A549 (cell line): ENCODE data around the gene DFFB. TPM values are rescaled to one million over a fixed set of nuclear protein-coding genes. Genes with fewer than 3 reads are reported as not detected.

ENCODE experiments used
- ATAC-seq, 2 experiments: fragments of 200-7000 bp in 1 of 2; fragments of >200 bp in 1 of 2; cut with Nextera tagmentation in 1 of 2; cut with Tn5 transposase in 1 of 2; 3 replicates each; pipeline versions ENCODE4 v1.8.0 to v1.9.1; 2018 to 2020; ENCODE audit warnings: mild to moderate bottlenecking in 1 of 2, moderate library complexity in 1 of 2
- CTCF ChIA-PET: fragments of 300-600 bp; sonication (Branson Sonifier 250); formaldehyde crosslinking; extraction: SDS; loops from one replicate; lab custom pipeline; 2021; ENCODE audit warnings: antibody characterized with exemption, inconsistent platforms; lab: Yijun Ruan, JAX
- POLR2A ChIA-PET: fragments of 350-600 bp; formaldehyde crosslinking; extraction: SDS; loops from one replicate; lab custom pipeline; 2021; ENCODE audit warnings: antibody characterized with exemption, inconsistent platforms; lab: Yijun Ruan, JAX
- DNase-seq, 2 experiments: peaks; one replicate each; pipeline versions ENCODE4 v3.0.0 to v3.0.0-alpha.2; 2011 to 2016; ENCODE audit warnings: low read depth in 1 of 2, low spot score in 1 of 2
- FAIRE-seq: peaks from 2 replicates; lab custom pipeline; 2011; peaks lifted over from hg19 to GRCh38; lab: Jason Lieb, UNC
- H3K27ac ChIP-seq, 2 experiments: fragments of >200 bp; sonication (Bioruptor Twin); formaldehyde crosslinking; 3 replicates each; pipeline ENCODE4 v1.5.1; 2016 to 2017
- H3K4me1 ChIP-seq: fragments of >200 bp; sonication (Bioruptor Twin); formaldehyde crosslinking; 3 replicates; pipeline ENCODE4 v1.6.1; 2016
- H3K4me2 ChIP-seq: fragments of >200 bp; sonication (Bioruptor Twin); formaldehyde crosslinking; 3 replicates; pipeline ENCODE4 v1.6.1; 2016
- H3K4me3 ChIP-seq: fragments of >200 bp; sonication (Bioruptor Twin); formaldehyde crosslinking; 3 replicates; pipeline ENCODE4 v1.5.1; 2016
- H3K9me3 ChIP-seq: fragments of >200 bp; sonication (Bioruptor Twin); formaldehyde crosslinking; 3 replicates; pipeline ENCODE4 v1.6.1; 2016
- ATOH8 ChIP-seq: fragments of 250-450 bp; sonication (Bioruptor Pico); IDR thresholded peaks from 2 replicates; pipeline ENCODE4 v1.5.0; 2020; ENCODE audit warnings: low read depth, mild to moderate bottlenecking, moderate library complexity
- CBX2 ChIP-seq: fragments of 200-600 bp; sonication (generic); IDR thresholded peaks from 2 replicates; pipeline ENCODE4 v1.6.1; 2016; ENCODE audit warnings: low read depth, mild to moderate bottlenecking, borderline replicate concordance
- CBX8 ChIP-seq: fragments of 200-600 bp; sonication (generic); IDR thresholded peaks from 2 replicates; pipeline ENCODE4 v1.6.1; 2016
- CHD2 ChIP-seq: fragments of 150-350 bp; IDR thresholded peaks from 2 replicates; pipeline ENCODE4 v1.6.1; 2014; ENCODE audit warnings: low read length; ENCODE audit not compliant: partially characterized antibody
- EHF ChIP-seq: fragments of 250-450 bp; sonication (Bioruptor Pico); IDR thresholded peaks from 2 replicates; pipeline ENCODE4 v1.5.0; 2020; ENCODE audit warnings: mild to moderate bottlenecking
- ESRRA ChIP-seq: fragments of 150-350 bp; IDR thresholded peaks from 2 replicates; pipeline ENCODE4 v1.6.1; 2014; ENCODE audit warnings: mild to moderate bottlenecking, low read length, borderline replicate concordance
- FOXS1 ChIP-seq: fragments of 250-450 bp; sonication (Bioruptor Pico); IDR thresholded peaks from 2 replicates; pipeline ENCODE4 v1.5.0; 2020; ENCODE audit warnings: mild to moderate bottlenecking, moderate library complexity
- HMGXB4 ChIP-seq: fragments of 250-450 bp; sonication (Bioruptor Pico); IDR thresholded peaks from 2 replicates; pipeline ENCODE4 v1.5.0; 2021; ENCODE audit warnings: mild to moderate bottlenecking, moderate library complexity, borderline replicate concordance
- HOXB13 ChIP-seq: fragments of 250-450 bp; sonication (Bioruptor Pico); IDR thresholded peaks from 2 replicates; pipeline ENCODE4 v1.5.0; 2020; ENCODE audit warnings: low read depth, mild to moderate bottlenecking, moderate library complexity
- HOXB5 ChIP-seq: fragments of 250-450 bp; sonication (Bioruptor Pico); IDR thresholded peaks from 2 replicates; pipeline ENCODE4 v1.5.0; 2020; ENCODE audit warnings: mild to moderate bottlenecking, moderate library complexity
- KDM5A ChIP-seq: fragments of 200-600 bp; sonication (generic); IDR thresholded peaks from 2 replicates; pipeline ENCODE4 v1.6.1; 2016; ENCODE audit warnings: antibody characterized with exemption, mild to moderate bottlenecking
- MAFK ChIP-seq: fragments of 450-650 bp; IDR thresholded peaks from 2 replicates; pipeline ENCODE4 v1.6.1; 2014; ENCODE audit not compliant: partially characterized antibody
- MAX ChIP-seq: IDR thresholded peaks from 2 replicates; pipeline ENCODE4 v1.6.1; 2012
- MYC ChIP-seq: IDR thresholded peaks from 2 replicates; pipeline ENCODE4 v1.6.1; 2012; ENCODE audit warnings: mild to moderate bottlenecking, inconsistent platforms, low read length, improper control_type of control experiment, borderline replicate concordance
- NR3C1 ChIP-seq: fragments of >200 bp; sonication (Bioruptor Twin); formaldehyde crosslinking; IDR thresholded peaks from 3 replicates; pipeline ENCODE4 v1.6.1; 2017
- RARB ChIP-seq: fragments of 250-450 bp; sonication (Bioruptor Pico); IDR thresholded peaks from 2 replicates; pipeline ENCODE4 v1.8.0; 2021; ENCODE audit warnings: mild to moderate bottlenecking, moderate library complexity
- RCOR1 ChIP-seq: fragments of 150-350 bp; IDR thresholded peaks from 2 replicates; pipeline ENCODE4 v1.6.1; 2014; ENCODE audit warnings: antibody characterized with exemption, low read length, low read depth
- RFX5 ChIP-seq: fragments of 450-650 bp; IDR thresholded peaks from 2 replicates; pipeline ENCODE4 v1.7.1; 2014; ENCODE audit warnings: antibody characterized with exemption, mild to moderate bottlenecking, moderate library complexity
- RNF2 ChIP-seq: fragments of 200-600 bp; sonication (generic); IDR thresholded peaks from 2 replicates; pipeline ENCODE4 v1.6.1; 2016; ENCODE audit warnings: low read depth, mild to moderate bottlenecking, antibody characterized with exemption, moderate library complexity, borderline replicate concordance
- SMC3 ChIP-seq: fragments of >200 bp; sonication (Bioruptor Twin); formaldehyde crosslinking; IDR thresholded peaks from 3 replicates; pipeline ENCODE4 v1.6.1; 2018; ENCODE audit warnings: inconsistent platforms
- ZFP36 ChIP-seq: fragments of 450-650 bp; IDR thresholded peaks from 2 replicates; pipeline ENCODE4 v1.6.1; 2014; ENCODE audit warnings: borderline replicate concordance; ENCODE audit not compliant: partially characterized antibody
- ZNF302 ChIP-seq: fragments of 250-450 bp; sonication (Bioruptor Pico); IDR thresholded peaks from 2 replicates; pipeline ENCODE4 v1.9.0; 2021; ENCODE audit warnings: inconsistent platforms, mild to moderate bottlenecking, moderate library complexity
- WGBS: methylation state at CpG from one replicate; pipeline ENCODE4 v1.1.6; 2017; ENCODE audit errors: missing lambda C conversion rate; 5-methylcytosine and 5-hydroxymethylcytosine counted together
- polyA plus RNA-seq, 4 experiments: library from polyadenylated mRNA; depleted of rRNA in 3 of 4; stranded (reverse); fragments of >200 nt; fragmentation: RNase III in 1 of 4; extraction: RNeasy Plus Mini Kit Qiagen cat#74134 plus additional on column Dnase treatment in 1 of 4; gene quantifications; 2 replicates in 3 of 4; 3 replicates in 1 of 4; pipeline ENCODE4 v1.2.3, GENCODE V29; 2011 to 2017
- TF ChIP-seq, protein P1 (sequence below): fragments of >200 bp; sonication (Bioruptor Twin); formaldehyde crosslinking; IDR thresholded peaks from 2 replicates; pipeline ENCODE4 v1.6.1; 2016

The DFFB gene
- polyA plus RNA-seq, 2 of the 4 experiments (the other 2 are of a cell fraction), result 2.5 to 3.7 TPM

DNA sequence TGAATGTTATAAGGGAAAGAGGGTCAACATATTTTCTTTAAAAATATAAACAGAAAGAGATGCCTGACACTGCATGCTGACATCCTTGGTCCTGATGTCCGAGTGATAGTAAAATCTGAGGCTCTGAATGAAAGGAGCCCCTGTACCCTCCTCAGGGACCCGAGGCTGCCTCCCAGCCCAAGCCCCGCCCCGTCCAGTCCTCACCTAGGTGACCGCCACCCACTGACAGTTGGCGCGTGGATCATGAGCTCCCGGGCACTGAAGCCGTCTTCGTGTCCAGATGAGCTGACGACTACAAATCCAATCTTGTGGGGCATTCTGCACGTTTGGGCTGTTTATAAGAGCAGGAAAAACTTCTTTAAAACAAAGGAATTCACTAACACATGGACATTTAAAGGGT, 5.2 kb upstream of the DFFB start (continued):
- TF ChIP-seq SMC3 (no peak), HOXB13 (CRISPR knock-in tag) (no peak)

DNA sequence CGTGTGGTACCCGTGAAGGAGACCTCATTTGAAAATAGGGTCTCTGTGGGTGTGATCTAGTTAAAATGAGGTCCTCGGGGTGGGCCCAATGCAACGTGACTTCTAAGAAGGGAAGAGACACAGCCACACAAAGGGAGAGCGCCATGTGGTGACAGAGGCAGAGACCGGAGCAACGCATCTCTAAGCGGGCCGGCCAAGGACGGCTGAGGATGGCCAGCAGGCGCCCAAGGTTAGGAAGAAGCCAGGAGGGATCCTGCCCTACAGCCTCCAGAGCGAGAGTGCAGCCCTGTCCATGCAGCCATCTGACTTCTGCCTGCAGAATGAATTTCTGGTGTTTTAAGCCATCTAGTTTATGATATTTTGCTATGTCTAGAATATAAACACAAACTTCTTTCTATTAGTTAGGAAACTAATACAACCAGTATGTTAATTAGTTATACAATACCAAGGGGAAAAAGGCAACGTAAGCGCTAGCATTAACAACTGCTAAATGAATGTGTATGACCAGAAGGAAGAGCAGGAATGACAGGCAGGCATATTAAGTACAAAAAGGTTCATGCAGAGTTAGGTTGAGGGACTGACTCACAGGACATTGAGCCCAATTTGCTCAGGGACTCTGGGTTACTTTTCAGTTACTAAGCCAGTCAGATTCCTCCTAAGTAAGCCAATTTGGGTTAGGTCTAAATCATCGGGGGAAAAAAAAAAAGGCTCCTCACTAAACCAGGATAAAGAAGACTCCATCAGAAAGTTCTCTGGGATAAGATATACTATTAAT, 4.4 kb upstream of the DFFB start:
- H3K4me1 ChIP-seq, result peaks cover 4% of the 10 kb centered on the region; the same call in 1 of the 3 replicates
- H3K9me3 ChIP-seq, result no peaks in the 10 kb centered on the region
- no peak for FAIRE-seq
- no peak overlapping the region for H3K4me2 ChIP-seq
- POLR2A ChIA-PET, result no interaction called here
- no peak for DNase-seq
- TF ChIP-seq RFX5 (no peak), RCOR1 (no peak), HMGXB4 (no peak), CBX8 (no peak), RNF2 (no peak), KDM5A (no peak), CHD2 (no peak), EHF (CRISPR knock-in tag) (no peak), MAX (no peak), ZNF302 (CRISPR knock-in tag) (no peak), ZFP36 (no peak)
- H3K4me3 ChIP-seq, result no peak overlapping the region
- CTCF ChIA-PET, result no interaction called here
- H3K27ac ChIP-seq, result no peak overlapping the region
- no peak for ATAC-seq
- 78% methylated on average over 15 of the region's 15 CpGs for WGBS

DNA sequence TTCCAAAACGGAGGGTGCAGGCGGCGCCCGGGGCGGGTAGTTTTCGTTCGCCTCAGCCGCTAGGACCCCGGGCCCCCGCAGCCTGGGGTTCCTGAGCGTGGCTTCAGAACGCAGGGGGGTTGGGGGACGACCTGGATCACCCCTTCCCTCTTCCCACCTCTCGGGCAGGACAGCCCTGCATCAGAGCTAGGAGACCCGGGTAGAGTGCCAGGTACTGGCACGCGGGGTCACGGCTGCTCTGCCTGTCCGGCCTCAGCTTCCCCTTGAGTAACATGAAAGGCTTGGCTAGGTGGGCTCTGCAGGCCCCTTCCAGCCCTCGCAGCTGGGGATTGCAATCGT, 484 bp downstream of the DFFB start:
- Histone ChIP-seq H3K4me3 (peak overlapping the region; percentile 85), H3K27ac (peak overlapping the region; percentile 78 to 92; a peak in 5 of 6 replicates), H3K4me2 (peak overlapping the region; percentile 67), H3K9me3 (no peaks in the 10 kb centered on the region), H3K4me1 (peaks cover 9% of the 10 kb centered on the region; the same call in 1 of the 3 replicates)
- ATAC-seq (peak; percentile 2 to 4; a peak in 4 of 6 replicates), DNase-seq (no peak), FAIRE-seq (no peak)
- CTCF ChIA-PET, result interaction anchor here (0.7 to 1.6 kb wide), 6 partner anchors 8 to 46 kb away, joined by 3 to 6 read pairs (median 4); partner anchors contain the start of gene C1orf174
- TF ChIP-seq KDM5A, result no peak
- TF ChIP-seq ZNF302 (CRISPR knock-in tag), result no peak
- TF ChIP-seq RFX5, result no peak
- TF ChIP-seq FOXS1, result no peak
- TF ChIP-seq MAFK, result no peak
- TF ChIP-seq NR3C1, result no peak
- TF ChIP-seq, protein P1, sequence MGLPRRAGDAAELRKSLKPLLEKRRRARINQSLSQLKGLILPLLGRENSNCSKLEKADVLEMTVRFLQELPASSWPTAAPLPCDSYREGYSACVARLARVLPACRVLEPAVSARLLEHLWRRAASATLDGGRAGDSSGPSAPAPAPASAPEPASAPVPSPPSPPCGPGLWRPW, result no peak
- TF ChIP-seq CBX2, result no peak
- TF ChIP-seq ATOH8 (CRISPR knock-in tag), result no peak
- TF ChIP-seq MAX, result no peak
- TF ChIP-seq HOXB13 (CRISPR knock-in tag), result no peak
- TF ChIP-seq HOXB5 (CRISPR knock-in tag), result no peak
- no peak for TF ChIP-seq ZFP36
- TF ChIP-seq ESRRA, result no peak
- TF ChIP-seq RNF2, result no peak
- TF ChIP-seq MYC, result no peak
- TF ChIP-seq RARB (CRISPR knock-in tag), result no peak
- POLR2A ChIA-PET, result interaction anchor here (1.1 kb wide), 1 partner anchor 61 kb away, joined by 3 read pairs; the partner anchor contains the start of gene LRRC47
- 25% methylated on average over 19 of the region's 21 CpGs for WGBS
